ENCODE measurements around the gene ETV1.

- TF ChIP-seq CTCF (IDR thresholded peaks at IDR 0.05) (no peak), POLR2A (IDR thresholded peaks at IDR 0.05) (no peak), POLR2AphosphoS5 (IDR thresholded peaks at IDR 0.05) (no peak)
These were observed 148.2 kb downstream of the ETV1 start for GRCh38 chr7:13841284-13841683.
